HL-60 (cell line): Measurements from ENCODE around the gene FOXP1.

ENCODE experiments used
- DNase-seq, 2 experiments: peaks; one replicate each; pipeline ENCODE4 v3.0.0-alpha.2; 2010 to 2020; ENCODE audit warnings: low read depth in 1 of 2, low spot score in 1 of 2
- H3K27ac ChIP-seq: fragments of 250-450 bp; sonication (Bioruptor Pico); replicated peaks from 2 replicates; pipeline ENCODE4 v1.5.1; 2020; ENCODE audit warnings: mild to moderate bottlenecking, moderate library complexity
- H3K27me3 ChIP-seq: fragments of 250-450 bp; sonication (Bioruptor Pico); 2 replicates; pipeline ENCODE4 v1.5.1; 2021; ENCODE audit warnings: mild to moderate bottlenecking, moderate library complexity; ENCODE audit not compliant: insufficient read depth, poor library complexity, severe bottlenecking
- H3K4me3 ChIP-seq: replicated peaks from 2 replicates; pipeline ENCODE4 v1.5.1; 2011; ENCODE audit warnings: mild to moderate bottlenecking, control low read depth, low read length; ENCODE audit not compliant: insufficient read depth
- GABPA ChIP-seq: IDR thresholded peaks from 2 replicates; pipeline ENCODE4 v1.6.1; 2012; ENCODE audit warnings: low read depth
- POLR2AphosphoS5 ChIP-seq: IDR thresholded peaks from 2 replicates; pipeline ENCODE4 v1.6.1; 2012; ENCODE audit warnings: low read depth
- REST ChIP-seq: IDR thresholded peaks from 2 replicates; pipeline ENCODE4 v1.6.1; 2012; ENCODE audit warnings: low read depth; ENCODE audit not compliant: insufficient replicate concordance
- SPI1 ChIP-seq: IDR thresholded peaks from 2 replicates; pipeline ENCODE4 v1.6.1; 2012; ENCODE audit warnings: low read depth, mild to moderate bottlenecking, borderline replicate concordance
- TF ChIP-seq, protein P1 (sequence below): IDR thresholded peaks from one replicate; pipeline ENCODE4 v1.5.1; 2011; ENCODE audit warnings: low read length, control low read depth, inconsistent platforms; ENCODE audit not compliant: insufficient read depth

Gene FOXP1

GRCh38 chr3:71369701-71370391 lies 213.7 kb downstream of the FOXP1 start:
- no peak overlapping the region for H3K27ac ChIP-seq
- H3K4me3 ChIP-seq, result no peak overlapping the region
- TF ChIP-seq GABPA (no peak), POLR2AphosphoS5 (no peak), REST (no peak), SPI1 (no peak)
- TF ChIP-seq, protein P1, sequence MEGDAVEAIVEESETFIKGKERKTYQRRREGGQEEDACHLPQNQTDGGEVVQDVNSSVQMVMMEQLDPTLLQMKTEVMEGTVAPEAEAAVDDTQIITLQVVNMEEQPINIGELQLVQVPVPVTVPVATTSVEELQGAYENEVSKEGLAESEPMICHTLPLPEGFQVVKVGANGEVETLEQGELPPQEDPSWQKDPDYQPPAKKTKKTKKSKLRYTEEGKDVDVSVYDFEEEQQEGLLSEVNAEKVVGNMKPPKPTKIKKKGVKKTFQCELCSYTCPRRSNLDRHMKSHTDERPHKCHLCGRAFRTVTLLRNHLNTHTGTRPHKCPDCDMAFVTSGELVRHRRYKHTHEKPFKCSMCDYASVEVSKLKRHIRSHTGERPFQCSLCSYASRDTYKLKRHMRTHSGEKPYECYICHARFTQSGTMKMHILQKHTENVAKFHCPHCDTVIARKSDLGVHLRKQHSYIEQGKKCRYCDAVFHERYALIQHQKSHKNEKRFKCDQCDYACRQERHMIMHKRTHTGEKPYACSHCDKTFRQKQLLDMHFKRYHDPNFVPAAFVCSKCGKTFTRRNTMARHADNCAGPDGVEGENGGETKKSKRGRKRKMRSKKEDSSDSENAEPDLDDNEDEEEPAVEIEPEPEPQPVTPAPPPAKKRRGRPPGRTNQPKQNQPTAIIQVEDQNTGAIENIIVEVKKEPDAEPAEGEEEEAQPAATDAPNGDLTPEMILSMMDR, result no peak
- no peaks in the 10 kb centered on the region for H3K27me3 ChIP-seq
- DNase-seq, result no peak

- H3K27me3 ChIP-seq, result no peaks in the 10 kb centered on the region
- DNase-seq, result no peak
- no peak overlapping the region for H3K27ac ChIP-seq
- no peak overlapping the region for H3K4me3 ChIP-seq
- no peak for TF ChIP-seq GABPA
- TF ChIP-seq REST, result no peak
- TF ChIP-seq POLR2AphosphoS5, result no peak
- TF ChIP-seq, protein P1, result no peak
- no peak for TF ChIP-seq SPI1
These were observed 216.4 kb downstream of the FOXP1 start for GRCh38 chr3:71366988-71367604.

DNA sequence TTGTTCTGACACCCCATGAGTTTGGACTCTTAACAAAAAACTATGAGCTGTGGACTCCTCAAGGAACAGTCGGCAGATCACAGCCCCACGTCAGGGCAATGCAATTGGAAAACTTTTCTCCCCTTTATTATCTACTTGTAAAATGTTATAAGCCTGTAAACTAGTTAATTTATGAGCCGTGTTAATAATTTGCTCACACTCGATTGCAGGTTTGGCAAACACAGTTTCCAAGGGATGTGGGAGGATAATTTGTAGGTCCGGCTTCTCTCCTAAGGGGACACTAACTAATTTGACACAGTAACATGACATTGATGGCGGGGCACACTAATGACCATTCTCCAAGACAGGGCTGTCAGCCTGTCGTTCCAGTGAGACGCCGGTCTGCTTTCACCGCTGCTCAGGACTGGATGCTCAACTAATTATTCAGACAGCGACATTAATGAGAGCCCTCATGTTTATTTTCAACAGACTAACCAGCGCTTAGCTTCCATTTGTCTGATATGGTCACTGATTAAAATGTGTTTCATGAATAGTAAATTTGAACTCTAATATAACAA lies 222.1 kb downstream of the FOXP1 start:
- H3K27ac ChIP-seq, result no peak overlapping the region
- no peak for TF ChIP-seq POLR2AphosphoS5
- no peak for TF ChIP-seq REST
- TF ChIP-seq, protein P1, result no peak
- TF ChIP-seq SPI1, result no peak
- TF ChIP-seq GABPA, result no peak
- DNase-seq, result no peak
- no peak overlapping the region for H3K4me3 ChIP-seq
- no peaks in the 10 kb centered on the region for H3K27me3 ChIP-seq
